HepG2 (cell line): Measurements from ENCODE around the gene PKLR. TPM values are rescaled to one million over a fixed set of nuclear protein-coding genes. Genes with fewer than 3 reads are reported as not detected.

Experiments
- CAMTA2 ChIP-seq: sonication (generic); formaldehyde crosslinking; IDR thresholded peaks from 2 replicates; pipeline ENCODE4 v1.4.0; 2020; ENCODE audit warnings: mild to moderate bottlenecking, missing genetic modification reagents, borderline replicate concordance
- FOXA3 ChIP-seq: IDR thresholded peaks from 2 replicates; pipeline ENCODE4 v1.6.1; 2016; ENCODE audit warnings: missing genetic modification reagents, missing compliant biosample characterization
- KDM3A ChIP-seq: IDR thresholded peaks from 2 replicates; pipeline ENCODE4 v1.6.1; 2018; ENCODE audit warnings: low read depth, missing compliant biosample characterization
- MXD4 ChIP-seq: IDR thresholded peaks from 2 replicates; pipeline ENCODE4 v1.6.1; 2016; ENCODE audit warnings: mild to moderate bottlenecking, missing biosample characterization, missing genetic modification reagents
- MYNN ChIP-seq: sonication (generic); formaldehyde crosslinking; IDR thresholded peaks from 2 replicates; pipeline ENCODE4 v1.4.0; 2020; ENCODE audit warnings: mild to moderate bottlenecking, low read depth, missing genetic modification reagents
- RNF2 ChIP-seq: fragments of 450-650 bp; conservative IDR thresholded peaks from 2 replicates; pipeline ENCODE4 v1.6.1; 2016; ENCODE audit warnings: low read depth
- SAP130 ChIP-seq: IDR thresholded peaks from 2 replicates; pipeline ENCODE4 v1.6.1; 2016; ENCODE audit warnings: low read depth
- SRSF4 ChIP-seq: fragments of 200-400 bp; formaldehyde crosslinking; IDR thresholded peaks from one replicate; pipeline ENCODE4 v1.6.1; 2018; ENCODE audit warnings: mild to moderate bottlenecking, low read depth, low read length, moderate library complexity; ENCODE audit not compliant: poor library complexity, severe bottlenecking
- ZBTB21 ChIP-seq: sonication (generic); formaldehyde crosslinking; IDR thresholded peaks from 2 replicates; pipeline ENCODE4 v1.4.0; 2020; ENCODE audit warnings: missing genetic modification reagents
- ZKSCAN1 ChIP-seq: fragments of 150-350 bp; IDR thresholded peaks from 2 replicates; pipeline ENCODE4 v1.6.1; 2014; ENCODE audit warnings: low read length
- ZNF281 ChIP-seq: sonication (generic); formaldehyde crosslinking; IDR thresholded peaks from 2 replicates; pipeline ENCODE4 v1.4.0; 2020; ENCODE audit warnings: missing genetic modification reagents, borderline replicate concordance
- ZNF510 ChIP-seq: sonication (generic); formaldehyde crosslinking; IDR thresholded peaks from 2 replicates; pipeline ENCODE4 v1.4.0; 2020; ENCODE audit warnings: low read depth, mild to moderate bottlenecking, missing genetic modification reagents
- ZNF512 ChIP-seq: sonication (generic); formaldehyde crosslinking; IDR thresholded peaks from 2 replicates; pipeline ENCODE4 v1.4.0; 2020; ENCODE audit warnings: mild to moderate bottlenecking, missing genetic modification reagents
- polyA plus RNA-seq, 8 experiments: library from polyadenylated mRNA; depleted of rRNA in 3 of 8; stranded (reverse) in 7 of 8; unstranded in 1 of 8; fragments of >200 nt; fragmentation: Illumina TruSeq in 4 of 8; extraction: Trizol in 4 of 8; gene quantifications; 2 replicates each; pipeline versions ENCODE4 v1.2.1 to v1.2.3, GENCODE V29; 2011 to 2016; ENCODE audit warnings: low read depth in 4 of 8, missing spikeins in 1 of 8, mixed read lengths in 1 of 8; ENCODE audit not compliant: insufficient read depth in 1 of 8
- total RNA-seq, 5 experiments: library from RNA; depleted of rRNA; stranded (reverse); fragments of >200 nt; fragmentation: Illumina TruSeq; extraction: Trizol; gene quantifications; 2 replicates each; pipeline ENCODE4 v1.2.3, GENCODE V29; 2016; ENCODE audit warnings: low read depth in 1 of 5
- TF ChIP-seq, protein P1 (sequence below): sonication (generic); formaldehyde crosslinking; IDR thresholded peaks from 2 replicates; pipeline ENCODE4 v1.5.0; 2020; ENCODE audit warnings: missing genetic modification reagents, mild to moderate bottlenecking, borderline replicate concordance
- TF ChIP-seq, protein P2 (sequence below): sonication (generic); formaldehyde crosslinking; IDR thresholded peaks from 2 replicates; pipeline ENCODE4 v1.5.0; 2020; ENCODE audit warnings: mild to moderate bottlenecking, low read depth, missing genetic modification reagents, borderline replicate concordance
- TF ChIP-seq, protein P3 (sequence below): IDR thresholded peaks from 2 replicates; pipeline ENCODE4 v1.4.0; 2020; ENCODE audit warnings: mild to moderate bottlenecking, missing genetic modification reagents

The PKLR gene
- total and polyA plus RNA-seq, 2 of the 13 experiments (the other 11 are each of a cell fraction or from before 2014, with no cell fraction given), result 10.3 to 29.3 TPM

- no peak for TF ChIP-seq ZNF510
- TF ChIP-seq, protein P1, sequence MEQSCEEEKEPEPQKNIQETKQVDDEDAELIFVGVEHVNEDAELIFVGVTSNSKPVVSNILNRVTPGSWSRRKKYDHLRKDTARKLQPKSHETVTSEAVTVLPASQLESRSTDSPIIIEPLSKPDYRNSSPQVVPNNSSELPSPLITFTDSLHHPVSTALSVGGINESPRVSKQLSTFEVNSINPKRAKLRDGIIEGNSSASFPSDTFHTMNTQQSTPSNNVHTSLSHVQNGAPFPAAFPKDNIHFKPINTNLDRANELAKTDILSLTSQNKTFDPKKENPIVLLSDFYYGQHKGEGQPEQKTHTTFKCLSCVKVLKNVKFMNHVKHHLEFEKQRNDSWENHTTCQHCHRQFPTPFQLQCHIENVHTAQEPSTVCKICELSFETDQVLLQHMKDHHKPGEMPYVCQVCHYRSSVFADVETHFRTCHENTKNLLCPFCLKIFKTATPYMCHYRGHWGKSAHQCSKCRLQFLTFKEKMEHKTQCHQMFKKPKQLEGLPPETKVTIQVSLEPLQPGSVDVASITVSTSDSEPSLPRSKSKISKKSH (CRISPR knock-in tag), result peak; percentile 58; the same call in 1 of the 2 replicates
- TF ChIP-seq RNF2, result no peak
- no peak for TF ChIP-seq ZKSCAN1
- peak; percentile 25 for TF ChIP-seq FOXA3 (CRISPR knock-in tag)
- TF ChIP-seq ZBTB21 (CRISPR knock-in tag), result no peak
- no peak; the same call in 1 of the 2 replicates for TF ChIP-seq CAMTA2 (CRISPR knock-in tag)
- TF ChIP-seq MYNN (CRISPR knock-in tag), result no peak
- TF ChIP-seq, protein P2, sequence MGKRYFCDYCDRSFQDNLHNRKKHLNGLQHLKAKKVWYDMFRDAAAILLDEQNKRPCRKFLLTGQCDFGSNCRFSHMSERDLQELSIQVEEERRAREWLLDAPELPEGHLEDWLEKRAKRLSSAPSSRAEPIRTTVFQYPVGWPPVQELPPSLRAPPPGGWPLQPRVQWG (CRISPR knock-in tag), result no peak
- TF ChIP-seq ZNF512 (CRISPR knock-in tag), result no peak
- TF ChIP-seq SAP130 (CRISPR knock-in tag), result peak; percentile 93
- TF ChIP-seq, protein P3, sequence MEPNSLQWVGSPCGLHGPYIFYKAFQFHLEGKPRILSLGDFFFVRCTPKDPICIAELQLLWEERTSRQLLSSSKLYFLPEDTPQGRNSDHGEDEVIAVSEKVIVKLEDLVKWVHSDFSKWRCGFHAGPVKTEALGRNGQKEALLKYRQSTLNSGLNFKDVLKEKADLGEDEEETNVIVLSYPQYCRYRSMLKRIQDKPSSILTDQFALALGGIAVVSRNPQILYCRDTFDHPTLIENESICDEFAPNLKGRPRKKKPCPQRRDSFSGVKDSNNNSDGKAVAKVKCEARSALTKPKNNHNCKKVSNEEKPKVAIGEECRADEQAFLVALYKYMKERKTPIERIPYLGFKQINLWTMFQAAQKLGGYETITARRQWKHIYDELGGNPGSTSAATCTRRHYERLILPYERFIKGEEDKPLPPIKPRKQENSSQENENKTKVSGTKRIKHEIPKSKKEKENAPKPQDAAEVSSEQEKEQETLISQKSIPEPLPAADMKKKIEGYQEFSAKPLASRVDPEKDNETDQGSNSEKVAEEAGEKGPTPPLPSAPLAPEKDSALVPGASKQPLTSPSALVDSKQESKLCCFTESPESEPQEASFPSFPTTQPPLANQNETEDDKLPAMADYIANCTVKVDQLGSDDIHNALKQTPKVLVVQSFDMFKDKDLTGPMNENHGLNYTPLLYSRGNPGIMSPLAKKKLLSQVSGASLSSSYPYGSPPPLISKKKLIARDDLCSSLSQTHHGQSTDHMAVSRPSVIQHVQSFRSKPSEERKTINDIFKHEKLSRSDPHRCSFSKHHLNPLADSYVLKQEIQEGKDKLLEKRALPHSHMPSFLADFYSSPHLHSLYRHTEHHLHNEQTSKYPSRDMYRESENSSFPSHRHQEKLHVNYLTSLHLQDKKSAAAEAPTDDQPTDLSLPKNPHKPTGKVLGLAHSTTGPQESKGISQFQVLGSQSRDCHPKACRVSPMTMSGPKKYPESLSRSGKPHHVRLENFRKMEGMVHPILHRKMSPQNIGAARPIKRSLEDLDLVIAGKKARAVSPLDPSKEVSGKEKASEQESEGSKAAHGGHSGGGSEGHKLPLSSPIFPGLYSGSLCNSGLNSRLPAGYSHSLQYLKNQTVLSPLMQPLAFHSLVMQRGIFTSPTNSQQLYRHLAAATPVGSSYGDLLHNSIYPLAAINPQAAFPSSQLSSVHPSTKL (CRISPR knock-in tag), result 0 out of 2 replicates have a peak, but pooled peaks have one; percentile 34
- no peak for TF ChIP-seq SRSF4
- 0 out of 2 replicates have a peak, but pooled peaks have one; percentile 53 for TF ChIP-seq KDM3A (CRISPR knock-in tag)
- TF ChIP-seq MXD4, result peak; percentile 89
- TF ChIP-seq ZNF281 (CRISPR knock-in tag), result no peak
Measured at GRCh38 chr1:155277070-155277901, 24.0 kb downstream of the PKLR start, which contains the start of gene HCN3 (continued).
